ENCODE measurements around the gene TGFB2.

The TGFB2 gene

GRCh38 chr1:218490406-218490922, 145.3 kb downstream of the TGFB2 start:
- TF ChIP-seq CREB1 (IDR thresholded peaks at IDR 0.05; ENCODE audit: low read depth) (no peak), USF1 (IDR thresholded peaks at IDR 0.05) (no peak), RAD21 (IDR thresholded peaks at IDR 0.05; ENCODE audit: low read depth) (no peak)

- no peak for TF ChIP-seq CREB1 (IDR thresholded peaks at IDR 0.05; ENCODE audit: low read depth)
- TF ChIP-seq TCF12 (IDR thresholded peaks at IDR 0.05; ENCODE audit: low read depth) = no peak
- no peak for TF ChIP-seq USF1 (IDR thresholded peaks at IDR 0.05)
- TF ChIP-seq TAF1 (IDR thresholded peaks at IDR 0.05; ENCODE audit: low read depth) = no peak
- no peak for TF ChIP-seq FOXM1 (IDR thresholded peaks at IDR 0.05; ENCODE audit: borderline replicate concordance, low read depth)
- TF ChIP-seq, protein P1, sequence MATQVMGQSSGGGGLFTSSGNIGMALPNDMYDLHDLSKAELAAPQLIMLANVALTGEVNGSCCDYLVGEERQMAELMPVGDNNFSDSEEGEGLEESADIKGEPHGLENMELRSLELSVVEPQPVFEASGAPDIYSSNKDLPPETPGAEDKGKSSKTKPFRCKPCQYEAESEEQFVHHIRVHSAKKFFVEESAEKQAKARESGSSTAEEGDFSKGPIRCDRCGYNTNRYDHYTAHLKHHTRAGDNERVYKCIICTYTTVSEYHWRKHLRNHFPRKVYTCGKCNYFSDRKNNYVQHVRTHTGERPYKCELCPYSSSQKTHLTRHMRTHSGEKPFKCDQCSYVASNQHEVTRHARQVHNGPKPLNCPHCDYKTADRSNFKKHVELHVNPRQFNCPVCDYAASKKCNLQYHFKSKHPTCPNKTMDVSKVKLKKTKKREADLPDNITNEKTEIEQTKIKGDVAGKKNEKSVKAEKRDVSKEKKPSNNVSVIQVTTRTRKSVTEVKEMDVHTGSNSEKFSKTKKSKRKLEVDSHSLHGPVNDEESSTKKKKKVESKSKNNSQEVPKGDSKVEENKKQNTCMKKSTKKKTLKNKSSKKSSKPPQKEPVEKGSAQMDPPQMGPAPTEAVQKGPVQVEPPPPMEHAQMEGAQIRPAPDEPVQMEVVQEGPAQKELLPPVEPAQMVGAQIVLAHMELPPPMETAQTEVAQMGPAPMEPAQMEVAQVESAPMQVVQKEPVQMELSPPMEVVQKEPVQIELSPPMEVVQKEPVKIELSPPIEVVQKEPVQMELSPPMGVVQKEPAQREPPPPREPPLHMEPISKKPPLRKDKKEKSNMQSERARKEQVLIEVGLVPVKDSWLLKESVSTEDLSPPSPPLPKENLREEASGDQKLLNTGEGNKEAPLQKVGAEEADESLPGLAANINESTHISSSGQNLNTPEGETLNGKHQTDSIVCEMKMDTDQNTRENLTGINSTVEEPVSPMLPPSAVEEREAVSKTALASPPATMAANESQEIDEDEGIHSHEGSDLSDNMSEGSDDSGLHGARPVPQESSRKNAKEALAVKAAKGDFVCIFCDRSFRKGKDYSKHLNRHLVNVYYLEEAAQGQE (IDR thresholded peaks at IDR 0.05; ENCODE audit: low read depth) = no peak
- TF ChIP-seq, protein P2, sequence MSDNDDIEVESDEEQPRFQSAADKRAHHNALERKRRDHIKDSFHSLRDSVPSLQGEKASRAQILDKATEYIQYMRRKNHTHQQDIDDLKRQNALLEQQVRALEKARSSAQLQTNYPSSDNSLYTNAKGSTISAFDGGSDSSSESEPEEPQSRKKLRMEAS (IDR thresholded peaks at IDR 0.05) = no peak
- TF ChIP-seq EP300 (IDR thresholded peaks at IDR 0.05; ENCODE audit: borderline replicate concordance) = no peak
- TF ChIP-seq RAD21 (IDR thresholded peaks at IDR 0.05; ENCODE audit: low read depth) = no peak
- no peak for TF ChIP-seq CEBPB (IDR thresholded peaks at IDR 0.05)
- no peak for TF ChIP-seq TEAD4 (IDR thresholded peaks at IDR 0.05)
- no peak for TF ChIP-seq EGR1 (IDR thresholded peaks at IDR 0.05)
- TF ChIP-seq YY1 (IDR thresholded peaks at IDR 0.05; ENCODE audit: low read depth) = no peak
- no peak for TF ChIP-seq ZBTB7A (IDR thresholded peaks at IDR 0.05; ENCODE audit: low read depth)
These were observed 147.7 kb downstream of the TGFB2 start for GRCh38 chr1:218492874-218493273.

DNA sequence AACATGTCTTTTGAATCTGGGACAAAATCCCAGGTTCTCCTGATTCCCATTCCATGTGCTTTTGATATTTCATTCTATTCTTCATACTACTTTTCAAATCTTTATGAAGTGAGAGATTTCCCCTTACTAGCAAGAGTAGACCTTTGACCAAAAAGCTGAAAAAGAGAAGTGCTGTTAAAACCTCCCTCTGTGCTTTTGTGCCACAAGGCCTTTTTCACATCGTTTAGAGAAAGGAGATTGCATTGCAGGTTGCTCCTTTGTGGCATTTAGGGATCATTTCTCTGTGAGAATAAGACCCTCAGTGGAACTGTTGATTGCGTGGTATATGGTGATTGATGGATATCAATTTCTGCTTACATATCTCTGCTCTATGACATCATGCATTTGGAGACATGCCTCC, 148.8 kb downstream of the TGFB2 start:
- TF ChIP-seq, protein P1 (IDR thresholded peaks at IDR 0.05; ENCODE audit: low read depth) = no peak
- no peak for TF ChIP-seq USF1 (IDR thresholded peaks at IDR 0.05)

Data from Ishikawa (cell line).